HG02840 (cell line): ENCODE measurements around the gene SEC23A.

Experiments
- ATAC-seq: cut with Tn5 transposase; IDR thresholded peaks from one replicate; pipeline ENCODE4 v1.9.1; 2021; ENCODE audit warnings: mild to moderate bottlenecking, moderate library complexity, moderate number of reproducible peaks; ENCODE audit not compliant: unreplicated experiment, low FRiP score

SEC23A gene

DNA sequence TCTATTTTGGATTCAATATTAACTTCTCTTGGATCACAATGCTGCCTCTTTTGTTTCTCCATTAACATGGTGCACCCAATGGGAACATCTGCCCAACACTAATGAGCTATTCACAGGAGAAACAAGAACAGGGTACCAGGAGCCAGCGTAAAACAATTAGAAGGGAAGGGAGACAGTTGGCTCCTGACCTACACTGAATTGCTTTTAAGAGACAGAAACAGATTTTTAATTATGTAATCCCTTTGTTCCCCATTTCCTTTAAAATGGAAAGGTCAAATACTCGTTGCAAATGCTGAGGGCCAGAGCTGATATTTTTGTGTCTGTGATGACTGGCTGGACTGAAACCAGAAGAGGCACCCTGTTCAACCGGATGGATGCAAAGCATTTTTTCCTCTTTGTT, 108.3 kb downstream of the SEC23A start:
- no peak for ATAC-seq

DNA sequence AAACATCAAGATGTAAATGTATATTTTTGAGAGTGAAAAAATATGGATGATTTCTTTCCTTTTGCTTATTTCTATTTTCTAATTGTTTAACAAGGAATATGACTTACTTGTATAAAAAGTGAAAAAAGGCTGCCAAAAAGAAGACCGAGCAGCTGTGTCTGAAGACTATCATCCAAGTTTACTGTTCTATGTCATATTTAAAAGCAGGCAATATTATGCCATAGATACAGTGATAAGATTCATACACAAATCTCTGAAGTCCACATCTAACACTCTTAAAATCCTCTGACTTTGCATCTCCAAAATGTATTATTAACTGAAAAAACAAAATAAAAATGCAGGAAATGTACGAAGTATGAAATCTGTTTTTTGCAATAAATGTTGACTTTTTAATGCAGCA, 109.1 kb downstream of the SEC23A start:
- no peak for ATAC-seq

DNA sequence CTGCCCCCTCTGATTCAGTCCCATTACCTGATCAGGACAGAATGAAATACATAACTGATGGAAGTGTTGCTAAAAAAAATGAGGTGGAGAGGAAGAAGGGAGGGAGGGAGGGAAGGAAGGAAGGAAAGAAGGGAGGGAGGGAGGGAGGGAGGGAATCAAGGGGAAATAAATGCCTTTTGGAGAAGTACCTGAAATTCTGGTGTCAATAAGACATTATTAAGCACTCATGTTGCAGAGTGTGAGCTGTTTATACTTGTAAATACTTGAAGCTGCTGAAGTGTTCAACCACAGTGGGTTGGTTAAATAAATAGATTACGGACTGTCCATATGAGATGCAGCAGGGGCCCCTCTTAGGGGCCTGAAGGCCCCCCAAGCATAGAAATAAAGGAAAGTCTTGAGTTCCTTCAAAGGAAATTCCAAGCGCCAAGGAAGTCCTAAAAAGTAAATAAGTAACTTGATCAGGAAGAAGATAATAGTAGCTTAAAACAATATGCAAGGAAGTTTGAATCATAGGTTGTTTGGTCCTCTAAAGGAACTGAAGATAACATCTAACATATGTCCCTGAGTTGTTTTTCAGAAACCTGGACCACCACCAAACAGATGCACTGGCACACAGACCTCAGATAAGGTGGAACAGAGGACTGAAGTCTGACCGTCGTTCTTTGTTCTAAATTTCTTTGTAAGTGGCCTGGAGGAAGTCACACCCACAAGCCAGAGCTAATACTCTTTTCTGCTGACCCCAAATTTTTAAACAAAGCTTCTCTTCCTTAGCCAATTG, 110.8 kb downstream of the SEC23A start:
- ATAC-seq: no peak

DNA sequence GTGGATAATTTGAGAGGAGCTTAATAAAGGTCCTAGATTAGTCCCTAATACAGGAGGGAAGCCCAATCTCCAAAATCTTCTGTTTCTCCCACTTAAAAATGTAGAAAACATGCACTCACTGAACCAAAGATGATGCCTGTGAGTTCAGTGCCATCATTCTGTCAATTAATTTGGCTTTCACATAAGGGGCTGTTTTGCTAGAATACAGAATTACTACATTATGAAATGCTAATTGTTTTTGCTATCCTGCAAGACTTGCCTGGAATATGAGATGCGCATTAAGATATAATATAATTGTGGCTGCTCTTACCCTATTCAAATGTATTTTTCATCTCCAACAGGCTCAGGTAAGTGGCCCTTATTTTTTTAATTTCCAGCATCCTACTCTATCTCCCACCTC, 111.7 kb downstream of the SEC23A start:
- no peak for ATAC-seq

DNA sequence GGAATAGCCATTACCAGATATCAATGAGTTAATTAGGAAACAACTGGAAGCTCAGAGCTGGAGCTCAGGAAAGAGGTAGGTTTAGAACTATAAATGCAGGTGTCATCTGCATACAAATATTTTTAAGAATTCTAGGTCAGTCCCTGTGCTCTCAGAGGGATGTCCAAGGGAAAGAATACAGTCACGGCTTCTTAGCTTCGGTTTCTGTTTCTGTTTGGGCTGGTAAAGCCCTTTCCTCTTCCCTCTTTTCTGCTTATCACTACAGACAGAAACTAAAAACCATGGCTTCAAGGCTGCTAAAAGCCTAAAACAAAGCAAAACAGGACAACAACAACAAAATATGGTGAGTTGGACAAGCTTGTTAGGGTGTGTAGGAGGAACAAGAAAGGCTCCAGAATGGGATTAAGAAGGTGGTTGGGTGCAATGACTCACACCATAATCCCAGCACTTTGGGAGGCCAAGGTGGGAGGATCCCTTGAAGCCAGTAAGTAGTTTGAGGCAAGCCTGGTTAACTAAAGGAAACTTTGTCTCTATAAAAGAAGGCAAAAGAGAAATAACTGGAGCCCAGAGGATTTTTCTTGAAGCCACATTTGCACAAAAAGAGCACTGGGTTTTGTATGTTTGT, 113.0 kb downstream of the SEC23A start:
- ATAC-seq: peak; percentile 73

DNA sequence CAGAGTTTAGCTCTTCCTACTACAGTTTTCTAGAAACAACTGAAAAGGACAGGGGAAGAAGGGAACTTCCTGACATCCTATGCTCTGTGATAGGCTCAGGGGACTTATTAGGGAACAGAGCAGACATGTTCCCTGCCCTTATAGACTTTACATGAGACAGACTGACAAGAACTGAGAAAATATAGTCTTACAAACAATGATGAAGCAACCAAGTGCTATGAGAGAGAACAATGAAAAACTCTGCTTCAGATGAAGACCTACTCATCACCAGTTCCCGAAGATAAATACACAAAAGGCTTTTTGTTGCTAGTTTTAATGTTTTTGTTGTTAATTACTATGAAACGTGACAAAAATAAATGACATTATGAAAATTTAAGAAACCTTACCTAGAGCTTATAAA, 115.3 kb downstream of the SEC23A start:
- ATAC-seq: no peak

DNA sequence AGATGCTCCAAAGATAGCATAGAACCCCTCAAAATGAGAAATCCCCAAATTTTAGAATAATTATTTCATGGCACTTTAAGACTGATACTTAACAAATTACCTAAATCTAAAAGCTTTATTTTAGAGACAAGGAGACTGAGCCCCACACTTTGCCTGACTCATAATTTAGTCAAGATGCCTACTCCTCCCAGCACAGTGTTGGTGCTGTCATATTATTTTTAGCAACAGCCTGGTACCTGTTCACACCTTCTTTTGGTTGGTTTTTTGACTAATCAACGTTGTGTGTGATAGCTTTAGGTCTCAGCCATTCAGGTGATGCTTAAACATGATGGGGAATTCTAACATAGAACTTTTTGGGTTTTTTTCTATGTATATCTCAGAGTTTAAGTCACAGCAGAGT, 120.2 kb downstream of the SEC23A start:
- no peak for ATAC-seq

DNA sequence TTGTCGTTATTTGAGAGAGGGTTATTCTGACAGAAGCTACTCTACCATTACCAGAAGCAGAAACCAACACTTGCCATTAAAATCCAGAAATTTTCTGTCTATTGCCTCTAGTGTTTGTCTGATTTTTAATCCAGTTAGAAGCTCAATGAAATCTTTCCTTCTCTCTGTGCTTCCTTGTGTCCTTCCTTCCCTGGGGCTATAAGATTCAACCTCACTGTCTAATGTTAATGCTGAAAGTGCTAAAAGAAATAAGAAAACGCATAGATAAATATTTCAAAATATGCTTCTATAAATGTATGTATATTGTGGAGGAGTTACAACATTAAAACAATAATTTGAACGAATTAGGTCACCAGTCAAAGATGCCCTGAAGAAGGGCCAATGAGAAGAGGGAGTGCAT, 120.8 kb downstream of the SEC23A start:
- no peak for ATAC-seq
